ENCODE data around the gene MBD3L5. TPM values are rescaled to one million over a fixed set of nuclear protein-coding genes. Genes with fewer than 3 reads are reported as not detected.
"Not testable (repeated sequence)": the region's sequence is repeated elsewhere in the genome, so short reads cannot be mapped to it uniquely, and the experiment has no call there.

Gene MBD3L5
- not detected for total RNA-seq

DNA sequence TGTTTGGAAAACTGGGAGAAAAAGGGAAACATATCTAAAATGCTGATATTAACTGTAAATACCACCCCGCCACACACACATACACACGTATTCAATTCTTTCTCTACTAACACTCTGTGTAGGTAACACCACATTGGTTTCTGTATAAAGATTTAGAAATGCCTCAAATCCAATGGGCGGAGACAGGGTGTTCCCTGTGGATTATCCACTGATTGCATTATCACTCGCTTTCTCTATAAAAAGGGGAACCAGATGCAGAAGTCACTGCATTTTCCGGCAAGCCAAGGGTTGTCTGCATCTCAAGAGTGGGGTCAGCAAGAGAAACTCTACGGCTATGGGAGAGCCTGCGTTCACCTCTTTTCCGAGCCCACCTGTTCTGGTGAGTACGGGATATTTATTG is at the start of gene MBD3L5:
MBD3L5 (plus strand) TSS at position 301 of the 400 bp plus-strand sequence; CDS start at position 335, 34 bp downstream.
- H3K9me3 ChIP-seq, H3K27me3 ChIP-seq, H3K36me3 ChIP-seq, H3K4me1 ChIP-seq, H3K4me3 ChIP-seq, ATAC-seq, H3K27ac ChIP-seq: not testable (repeated sequence)
- no CpG with 5 or more reads among the region's 9 CpGs for WGBS, 2 donors (ENCODE audit: low coverage in 1 of 2)

DNA sequence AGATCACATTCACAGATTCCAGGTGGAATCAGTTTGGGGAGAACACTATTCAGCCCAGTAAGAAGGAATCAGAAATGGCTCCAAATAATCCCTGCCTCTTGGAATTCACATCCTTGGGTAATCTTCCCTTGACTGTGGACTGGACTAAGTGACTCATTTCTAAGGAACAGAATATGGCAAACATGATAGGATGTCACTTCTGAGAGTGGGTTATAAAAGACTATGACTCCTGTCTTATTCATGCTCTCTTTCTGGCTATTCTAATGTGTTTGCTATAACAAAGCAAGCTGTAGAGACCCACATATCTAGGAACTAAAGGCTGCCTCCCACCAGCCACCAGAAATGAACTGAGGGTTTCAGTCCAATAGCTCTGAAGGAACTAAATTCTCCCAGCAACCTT is 46.9 kb upstream of the MBD3L5 start:
- Histone ChIP-seq H3K27ac (no peak overlapping the region), H3K4me3 (no peak overlapping the region), H3K4me1 (no peaks in the 10 kb centered on the region), H3K36me3 (no peaks in the 10 kb centered on the region), H3K9me3 (peaks cover 0 to 37% (median 0%) of the 10 kb centered on the region in 3 donors), H3K27me3 (peaks cover 14% of the 10 kb centered on the region)
- no peak for ATAC-seq
- no peak for TF ChIP-seq POLR2A (IDR thresholded peaks at IDR 0.05)
- TF ChIP-seq POLR2AphosphoS5 (IDR thresholded peaks at IDR 0.05): no peak
- TF ChIP-seq, protein P1, sequence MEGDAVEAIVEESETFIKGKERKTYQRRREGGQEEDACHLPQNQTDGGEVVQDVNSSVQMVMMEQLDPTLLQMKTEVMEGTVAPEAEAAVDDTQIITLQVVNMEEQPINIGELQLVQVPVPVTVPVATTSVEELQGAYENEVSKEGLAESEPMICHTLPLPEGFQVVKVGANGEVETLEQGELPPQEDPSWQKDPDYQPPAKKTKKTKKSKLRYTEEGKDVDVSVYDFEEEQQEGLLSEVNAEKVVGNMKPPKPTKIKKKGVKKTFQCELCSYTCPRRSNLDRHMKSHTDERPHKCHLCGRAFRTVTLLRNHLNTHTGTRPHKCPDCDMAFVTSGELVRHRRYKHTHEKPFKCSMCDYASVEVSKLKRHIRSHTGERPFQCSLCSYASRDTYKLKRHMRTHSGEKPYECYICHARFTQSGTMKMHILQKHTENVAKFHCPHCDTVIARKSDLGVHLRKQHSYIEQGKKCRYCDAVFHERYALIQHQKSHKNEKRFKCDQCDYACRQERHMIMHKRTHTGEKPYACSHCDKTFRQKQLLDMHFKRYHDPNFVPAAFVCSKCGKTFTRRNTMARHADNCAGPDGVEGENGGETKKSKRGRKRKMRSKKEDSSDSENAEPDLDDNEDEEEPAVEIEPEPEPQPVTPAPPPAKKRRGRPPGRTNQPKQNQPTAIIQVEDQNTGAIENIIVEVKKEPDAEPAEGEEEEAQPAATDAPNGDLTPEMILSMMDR (IDR thresholded peaks at IDR 0.05): no peak
- no peak for TF ChIP-seq EP300 (IDR thresholded peaks at IDR 0.05)

DNA sequence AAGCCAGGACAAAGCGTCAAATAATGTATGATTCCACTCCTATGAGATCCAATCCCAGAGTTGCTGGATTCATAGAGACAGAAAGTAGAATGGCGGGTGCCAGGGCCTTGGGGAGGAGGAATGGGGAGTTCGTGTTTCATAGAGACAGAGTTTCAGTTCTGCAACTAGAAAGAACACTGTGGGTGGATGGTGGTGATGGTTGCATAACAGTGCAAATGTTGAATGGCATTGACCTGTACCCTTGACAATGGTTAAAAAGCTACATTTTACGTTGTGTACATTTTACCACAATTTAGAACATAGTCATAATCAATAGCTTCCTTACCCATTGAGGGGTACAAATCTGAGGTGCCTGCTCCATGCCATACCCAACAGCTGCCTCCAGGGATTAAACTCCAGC is 42.5 kb upstream of the MBD3L5 start:
- TF ChIP-seq POLR2A (IDR thresholded peaks at IDR 0.05) (no peak), POLR2AphosphoS5 (IDR thresholded peaks at IDR 0.05) (no peak), EP300 (IDR thresholded peaks at IDR 0.05) (no peak)
- TF ChIP-seq, protein P1 (IDR thresholded peaks at IDR 0.05): no peak
- Histone ChIP-seq H3K4me1 (no peaks in the 10 kb centered on the region), H3K27me3 (peaks cover 15% of the 10 kb centered on the region), H3K4me3 (no peak overlapping the region), H3K27ac (no peak overlapping the region), H3K9me3 (peaks cover 0 to 31% (median 0%) of the 10 kb centered on the region in 3 donors), H3K36me3 (no peaks in the 10 kb centered on the region)
- 49 to 50% methylated on average over 2 to 4 of the region's 4 CpGs for WGBS, 2 donors (ENCODE audit: low coverage in 1 of 2)
- no peak for ATAC-seq

DNA sequence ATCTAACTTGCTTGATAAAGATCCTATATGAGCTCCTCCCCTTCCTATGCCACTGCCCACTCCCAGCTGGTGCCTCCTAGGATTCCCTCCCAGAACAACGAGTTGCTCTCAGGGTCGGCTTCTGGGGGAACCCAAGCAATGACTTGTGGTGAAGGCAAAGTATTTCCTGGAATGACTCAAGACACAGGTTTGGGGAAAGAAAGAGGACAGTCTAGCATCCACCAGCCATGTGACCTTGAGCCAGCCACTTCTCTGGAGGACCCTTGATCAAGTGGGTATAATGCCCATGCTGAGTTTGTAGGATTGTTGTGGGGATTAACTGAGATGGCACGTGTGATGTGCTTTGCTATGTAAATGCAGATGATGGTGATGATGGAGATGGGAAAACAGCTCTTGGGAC is 42.1 kb upstream of the MBD3L5 start:
- Histone ChIP-seq H3K27me3 (peaks cover 15% of the 10 kb centered on the region), H3K27ac (no peak overlapping the region), H3K36me3 (no peaks in the 10 kb centered on the region), H3K4me1 (no peaks in the 10 kb centered on the region), H3K9me3 (peaks cover 0 to 27% (median 0%) of the 10 kb centered on the region in 3 donors), H3K4me3 (no peak overlapping the region)
- 0% methylated on average over 1 of the region's 3 CpGs; no CpG with 5 or more reads in 1 of the 2 donors for WGBS, 2 donors (ENCODE audit: low coverage in 1 of 2)
- no peak for ATAC-seq
- TF ChIP-seq POLR2A (IDR thresholded peaks at IDR 0.05) (no peak), EP300 (IDR thresholded peaks at IDR 0.05) (no peak), POLR2AphosphoS5 (IDR thresholded peaks at IDR 0.05) (no peak)
- TF ChIP-seq, protein P1 (IDR thresholded peaks at IDR 0.05): no peak

DNA sequence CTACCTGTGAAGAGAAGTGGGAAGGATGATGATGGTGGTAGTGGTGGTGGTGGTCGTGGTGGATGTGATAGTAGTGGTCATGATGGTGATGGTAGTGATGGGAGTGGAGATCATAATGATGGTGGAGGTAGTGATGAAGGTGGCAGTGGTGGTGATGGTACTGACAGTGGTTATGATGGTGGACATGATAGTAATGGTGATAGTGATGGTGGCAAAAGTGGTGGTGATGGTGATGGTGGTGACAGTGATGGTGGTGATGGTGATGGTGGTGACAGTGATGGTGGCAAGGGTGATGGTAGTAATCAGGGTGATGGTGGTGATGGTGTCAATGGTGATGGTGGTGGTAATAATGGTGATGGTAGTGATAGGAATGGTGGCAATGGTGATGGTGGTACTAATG is 35.3 kb upstream of the MBD3L5 start:
- 62% methylated on average over 1 of the region's 1 CpG; no CpG with 5 or more reads in 1 of the 2 donors for WGBS, 2 donors (ENCODE audit: low coverage in 1 of 2)

More for the DNA sequence above, 35.3 kb upstream of the MBD3L5 start:
- H3K9me3 ChIP-seq: no peaks in the 10 kb centered on the region
- H3K27me3 ChIP-seq: no peaks in the 10 kb centered on the region
- H3K36me3 ChIP-seq: no peaks in the 10 kb centered on the region
- TF ChIP-seq POLR2A (IDR thresholded peaks at IDR 0.05) (no peak), POLR2AphosphoS5 (IDR thresholded peaks at IDR 0.05) (no peak), EP300 (IDR thresholded peaks at IDR 0.05) (no peak)
- TF ChIP-seq, protein P1 (IDR thresholded peaks at IDR 0.05): no peak
- ATAC-seq: no peak
- H3K27ac ChIP-seq: no peak overlapping the region
- H3K4me1 ChIP-seq: no peaks in the 10 kb centered on the region
- no peak overlapping the region for H3K4me3 ChIP-seq
